H1 (cell line): Measurements from ENCODE around the gene RABGGTA. TPM values are rescaled to one million over a fixed set of nuclear protein-coding genes. Genes with fewer than 3 reads are reported as not detected.

ENCODE experiments used
- CTCF ChIA-PET: fragments of 300-600 bp; sonication (Branson Sonifier 250); formaldehyde crosslinking; loops from one replicate; lab custom pipeline; 2021; ENCODE audit not compliant: partially characterized antibody; lab: Charles Lee
- POLR2A ChIA-PET: fragments of 300-600 bp; sonication (Branson Sonifier 250); formaldehyde crosslinking; loops from one replicate; lab custom pipeline; 2021; ENCODE audit warnings: inconsistent platforms; ENCODE audit not compliant: partially characterized antibody; lab: Charles Lee
- DNase-seq, 2 experiments: peaks; one replicate each; pipeline versions ENCODE4 v3.0.0 to v3.0.0-alpha.2; 2010 to 2022; ENCODE audit warnings: low spot score in 2 of 2, low read depth in 1 of 2, mixed read lengths in 1 of 2
- FAIRE-seq: peaks from 2 replicates; lab custom pipeline; 2011; peaks lifted over from hg19 to GRCh38; lab: Jason Lieb, UNC
- H2AFZ ChIP-seq: 2 replicates; pipeline ENCODE4 v1.8.1; 2012; ENCODE audit warnings: low read length, inconsistent platforms
- H2AK5ac ChIP-seq: 2 replicates; pipeline ENCODE4 v1.6.1; 2013; ENCODE audit warnings: low read depth, low read length
- H2BK120ac ChIP-seq: replicated peaks from 2 replicates; pipeline ENCODE3; 2013; ENCODE audit warnings: low read depth, low read length, inconsistent platforms
- H2BK12ac ChIP-seq: 2 replicates; pipeline ENCODE4 v1.6.1; 2013; ENCODE audit warnings: low read depth, low read length
- H2BK15ac ChIP-seq: 2 replicates; pipeline ENCODE4 v1.6.1; 2013; ENCODE audit warnings: low read length
- H2BK20ac ChIP-seq: 2 replicates; pipeline ENCODE4 v1.6.1; 2013; ENCODE audit warnings: low read length
- H2BK5ac ChIP-seq: 2 replicates; pipeline ENCODE4 v1.6.1; 2013; ENCODE audit warnings: low read depth, low read length
- H3K14ac ChIP-seq: 2 replicates; pipeline ENCODE4 v1.6.1; 2013; ENCODE audit warnings: inconsistent platforms; ENCODE audit not compliant: insufficient read length
- H3K18ac ChIP-seq: 2 replicates; pipeline ENCODE4 v1.6.1; 2013; ENCODE audit warnings: low read length; ENCODE audit errors: extremely low read depth
- H3K23ac ChIP-seq: 2 replicates; pipeline ENCODE4 v1.6.1; 2013; ENCODE audit warnings: inconsistent platforms; ENCODE audit not compliant: insufficient read length
- H3K23me2 ChIP-seq: 2 replicates; pipeline ENCODE4 v1.6.1; 2013; ENCODE audit warnings: low read depth, low read length
- H3K27ac ChIP-seq: 2 replicates; pipeline ENCODE4 v1.6.1; 2011; ENCODE audit warnings: low read depth, low read length, inconsistent platforms
- H3K27me3 ChIP-seq, 4 experiments: replicated peaks in 1 of 4; 1 replicate in 1 of 4; 2 replicates in 3 of 4; pipeline versions ENCODE4 v1.6.1 to v1.8.1; 2011 to 2013; ENCODE audit warnings: low read length in 3 of 4, mild to moderate bottlenecking in 3 of 4, inconsistent platforms in 2 of 4, mixed read lengths in 2 of 4, moderate library complexity in 1 of 4; ENCODE audit not compliant: control insufficient read depth in 3 of 4, insufficient read depth in 3 of 4; ENCODE audit errors: extremely low read depth in 1 of 4
- H3K36me3 ChIP-seq, 4 experiments: 2 replicates each; pipeline versions ENCODE4 v1.6.1 to v1.8.1; 2011 to 2013; ENCODE audit warnings: mild to moderate bottlenecking in 4 of 4, low read length in 3 of 4, moderate library complexity in 2 of 4, control low read depth in 1 of 4, inconsistent platforms in 1 of 4; ENCODE audit not compliant: insufficient read depth in 4 of 4, control insufficient read depth in 2 of 4
- H3K4ac ChIP-seq: replicated peaks from 2 replicates; pipeline ENCODE3; 2013; ENCODE audit warnings: low read length, low read depth, mixed read lengths, inconsistent platforms; ENCODE audit not compliant: insufficient read length
- H3K4me1 ChIP-seq, 4 experiments: replicated peaks in 1 of 4; 1 replicate in 1 of 4; 2 replicates in 3 of 4; pipeline versions ENCODE4 v1.6.1 to v1.8.1; 2011 to 2013; ENCODE audit warnings: low read length in 3 of 4, inconsistent platforms in 2 of 4, mixed read lengths in 1 of 4; ENCODE audit not compliant: insufficient read depth in 4 of 4, control insufficient read depth in 3 of 4
- H3K4me2 ChIP-seq, 2 experiments: 2 replicates each; pipeline versions ENCODE4 v1.6.1 to v1.8.1; 2011 to 2013; ENCODE audit warnings: low read depth in 2 of 2, low read length in 2 of 2, control low read depth in 1 of 2, inconsistent platforms in 1 of 2, mild to moderate bottlenecking in 1 of 2; ENCODE audit not compliant: insufficient read depth in 1 of 2
- H3K4me3 ChIP-seq, 4 experiments: fragments of 200-600, 300-600 bp in 1 of 4; sonication (generic), shearing (Covaris generic), sonication (Bioruptor Twin) in 1 of 4; 2 replicates each; pipeline versions ENCODE4 v1.5.1 to v1.8.1; 2011 to 2016; ENCODE audit warnings: low read length in 4 of 4, low read depth in 3 of 4, control low read depth in 2 of 4, inconsistent platforms in 2 of 4, mild to moderate bottlenecking in 2 of 4, mixed read lengths in 1 of 4, moderate library complexity in 1 of 4; ENCODE audit not compliant: insufficient read depth in 2 of 4; ENCODE audit errors: extremely low read depth in 1 of 4
- H3K56ac ChIP-seq: replicated peaks from 2 replicates; pipeline ENCODE3; 2013; ENCODE audit warnings: low read depth, mild to moderate bottlenecking, mixed read lengths, low read length, inconsistent platforms; ENCODE audit not compliant: insufficient read length
- H3K79me1 ChIP-seq: 2 replicates; pipeline ENCODE4 v1.6.1; 2013; ENCODE audit warnings: low read depth, low read length, control low read depth
- H3K79me2 ChIP-seq, 2 experiments: 2 replicates each; pipeline versions ENCODE4 v1.6.1 to v1.8.1; 2012 to 2013; ENCODE audit warnings: low read length in 2 of 2, mild to moderate bottlenecking in 2 of 2, inconsistent platforms in 1 of 2; ENCODE audit not compliant: insufficient read depth in 2 of 2, control insufficient read depth in 1 of 2
- H3K9ac ChIP-seq, 4 experiments: replicated peaks in 1 of 4; 1 replicate in 1 of 4; 2 replicates in 3 of 4; pipeline versions ENCODE4 v1.6.1 to v1.8.1; 2011 to 2013; ENCODE audit warnings: low read depth in 3 of 4, low read length in 3 of 4, control low read depth in 2 of 4, mild to moderate bottlenecking in 2 of 4, moderate library complexity in 2 of 4, inconsistent platforms in 1 of 4; ENCODE audit errors: extremely low read depth in 1 of 4
- H3K9me3 ChIP-seq, 2 experiments: 2 replicates each; pipeline versions ENCODE4 v1.6.1 to v1.8.1; 2012 to 2013; ENCODE audit warnings: mild to moderate bottlenecking in 2 of 2, moderate library complexity in 2 of 2, control low read depth in 1 of 2, inconsistent platforms in 1 of 2, low read depth in 1 of 2, low read length in 1 of 2, mixed read lengths in 1 of 2; ENCODE audit not compliant: insufficient read depth in 2 of 2
- H4K20me1 ChIP-seq, 2 experiments: replicated peaks in 1 of 2; 2 replicates each; pipeline versions ENCODE3 to v1.8.1; 2011 to 2013; ENCODE audit warnings: inconsistent platforms in 2 of 2, low read length in 2 of 2, mild to moderate bottlenecking in 1 of 2; ENCODE audit not compliant: insufficient read depth in 2 of 2, control insufficient read depth in 1 of 2
- H4K5ac ChIP-seq: 2 replicates; pipeline ENCODE4 v1.6.1; 2013; ENCODE audit warnings: low read length, low read depth, mixed read lengths, inconsistent platforms; ENCODE audit not compliant: insufficient read length
- H4K8ac ChIP-seq: 2 replicates; pipeline ENCODE4 v1.8.0; 2013; ENCODE audit warnings: mild to moderate bottlenecking, moderate library complexity, low read length, inconsistent platforms; ENCODE audit not compliant: insufficient read depth; ENCODE audit errors: extremely low read depth
- H4K91ac ChIP-seq: replicated peaks from 2 replicates; pipeline ENCODE3; 2013; ENCODE audit warnings: low read length, mixed read lengths, inconsistent platforms; ENCODE audit not compliant: insufficient read length
- CTCF ChIP-seq, 3 experiments: IDR thresholded peaks; 1 replicate in 2 of 3; 2 replicates in 1 of 3; pipeline versions ENCODE4 v1.5.1 to v1.6.1; 2011; ENCODE audit warnings: low read length in 3 of 3, mild to moderate bottlenecking in 3 of 3, inconsistent platforms in 2 of 3, low read depth in 1 of 3, moderate library complexity in 1 of 3; ENCODE audit not compliant: insufficient read depth in 1 of 3; ENCODE audit errors: control extremely low read depth in 1 of 3
- RFX5 ChIP-seq: IDR thresholded peaks from 2 replicates; pipeline ENCODE4 v1.6.1; 2011; ENCODE audit warnings: low read depth, low read length, improper control_type of control experiment, borderline replicate concordance
- SIRT6 ChIP-seq: IDR thresholded peaks from one replicate; pipeline ENCODE4 v1.7.1; 2012; ENCODE audit warnings: low read length, inconsistent platforms
- SP1 ChIP-seq: IDR thresholded peaks from 2 replicates; pipeline ENCODE4 v1.6.1; 2011; ENCODE audit warnings: low read depth, low read length
- WGBS, 2 experiments: shearing (Covaris generic) in 1 of 2; methylation state at CpG; one replicate each; pipeline versions ENCODE4 v1.1.6 to v1.1.7; 2013 to 2015; ENCODE audit warnings: low lambda C conversion rate in 2 of 2, mixed read lengths in 2 of 2, inconsistent platforms in 1 of 2, low coverage in 1 of 2, missing lambda C conversion rate in 1 of 2; ENCODE audit not compliant: insufficient replicate concordance in 2 of 2, insufficient coverage in 1 of 2, insufficient read length in 1 of 2; ENCODE audit errors: extremely low coverage in 1 of 2, missing lambda C conversion rate in 1 of 2; 5-methylcytosine and 5-hydroxymethylcytosine counted together
- polyA plus RNA-seq, 7 experiments: library from polyadenylated mRNA; depleted of rRNA in 3 of 7; stranded (reverse) in 5 of 7; unstranded in 2 of 7; fragments of >200 nt in 5 of 7; fragments of 200-250 nt in 2 of 7; gene quantifications; 1 replicate in 5 of 7; 2 replicates in 1 of 7; 4 replicates in 1 of 7; pipeline versions ENCODE4 v1.2.1 to v1.2.3, GENCODE V29; 2011 to 2013; ENCODE audit warnings: missing spikeins in 2 of 7, mixed read lengths in 2 of 7
- total RNA-seq: library from RNA; stranded (reverse); fragmentation: NEBNext Ultra II Directional; extraction: Animal tissue kit (Norgen Biotek cat#: 25700); gene quantifications from 2 replicates; pipeline ENCODE4 v1.2.1, GENCODE V29; 2021

RABGGTA gene
- total and polyA plus RNA-seq, 2 of the 8 experiments (the other 6 are each of a cell fraction or from before 2014, with no cell fraction given) = 16.0 to 49.8 TPM

- Histone ChIP-seq H3K4ac (no peak overlapping the region), H4K91ac (no peak overlapping the region), H4K8ac (no peak overlapping the region), H3K79me2 (no peaks in the 10 kb centered on the region), H3K9me3 (no peaks in the 10 kb centered on the region; a peak in 1 of 4 replicates), H3K14ac (no peak overlapping the region), H2AK5ac (no peak overlapping the region), H3K4me3 (no peak overlapping the region), H2BK20ac (no peak overlapping the region), H3K23ac (no peak overlapping the region), H3K4me1 (no peaks in the 10 kb centered on the region; a peak in 2 of 7 replicates)
- CTCF ChIA-PET = interaction anchor here (1.0 to 15.8 kb wide), 5 partner anchors 9 to 118 kb away, joined by 3 to 173 read pairs (median 4); partner anchors contain the start of genes ADCY4 and TINF2
- POLR2A ChIA-PET = interaction anchor here (0.8 to 5.1 kb wide), 7 partner anchors 10 to 76 kb away, joined by 3 to 35 read pairs (median 4); partner anchors contain the start of genes DHRS1, NOP9, RABGGTA and TINF2
- WGBS, 2 experiments = 97% methylated on average over 2 of the region's 2 CpGs; no CpG with 5 or more reads in 1 of the 2 experiments
- FAIRE-seq = no peak
- TF ChIP-seq SIRT6 (no peak), RFX5 (no peak), CTCF (IDR thresholded peaks at IDR 0.05; ENCODE audit: control extremely low read depth in 1 of 3, insufficient read depth in 1 of 3, low read depth in 1 of 3, low read length in 3 of 3) (no peak), SP1 (no peak)
- TF ChIP-seq, all 59 proteins: peak for 0
- Histone ChIP-seq H2BK120ac (no peak overlapping the region), H2BK5ac (no peak overlapping the region), H2AFZ (no peak overlapping the region), H3K9ac (no peak overlapping the region), H3K27me3 (peaks cover 0 to 27% (median 23%) of the 10 kb centered on the region in 4 experiments; a peak in 6 of 7 replicates), H3K27ac (no peak overlapping the region), H3K79me1 (no peaks in the 10 kb centered on the region), H4K20me1 (peaks cover 2 to 3% of the 10 kb centered on the region in 2 experiments), H2BK15ac (no peak overlapping the region), H3K4me2 (no peak overlapping the region), H3K36me3 (peaks cover 0 to 10% (median 0%) of the 10 kb centered on the region in 4 experiments; a peak in 3 of 8 replicates), H3K18ac (no peak overlapping the region), H3K23me2 (no peaks in the 10 kb centered on the region), H3K56ac (no peak overlapping the region), H2BK12ac (no peak overlapping the region), H4K5ac (no peak overlapping the region)
- no peak for DNase-seq
Observed at GRCh38 chr14:24313913-24314312, 42.5 kb upstream of the RABGGTA start.
